Sigmoid colon (tissue), 7 donors: Measurements from ENCODE around the gene NFIB. TPM values are rescaled to one million over a fixed set of nuclear protein-coding genes. Genes with fewer than 3 reads are reported as not detected.

Source experiments
- DNase-seq: peaks from one replicate; pipeline ENCODE4 v3.0.0-alpha.2; 2019
- H3K27ac ChIP-seq, 4 donors: fragments of 200-600 bp; sonication (generic); one replicate each; pipeline ENCODE4 v1.5.1; 2016 to 2019; ENCODE audit warnings: mild to moderate bottlenecking in 1 of 4
- H3K27me3 ChIP-seq, 3 donors: fragments of 200-600 bp; sonication (generic); one replicate each; pipeline ENCODE4 v1.5.1; 2019; ENCODE audit warnings: mild to moderate bottlenecking in 1 of 3
- H3K36me3 ChIP-seq, 4 donors: fragments of 200-600 bp; sonication (generic); one replicate each; pipeline ENCODE4 v1.5.1; 2016 to 2019
- H3K4me1 ChIP-seq, 4 donors: fragments of 200-600 bp; sonication (generic); one replicate each; pipeline ENCODE4 v1.5.1; 2017 to 2019
- H3K4me3 ChIP-seq, 4 donors: fragments of 200-600 bp; sonication (generic); one replicate each; pipeline ENCODE4 v1.5.1; 2017 to 2019; ENCODE audit warnings: mild to moderate bottlenecking in 2 of 4, moderate library complexity in 1 of 4
- H3K9me3 ChIP-seq, 4 donors: fragments of 200-600 bp in 3 of 4; sonication (generic) in 3 of 4; one replicate each; pipeline versions ENCODE4 v1.5.1 to v1.6.1; 2013 to 2019
- EP300 ChIP-seq, 4 donors: sonication (generic); formaldehyde crosslinking; IDR thresholded peaks; one replicate each; pipeline ENCODE4 v1.6.1; 2017; ENCODE audit warnings: antibody characterized with exemption in 4 of 4
- POLR2A ChIP-seq, 2 donors: fragments of 450-650 bp; IDR thresholded peaks; one replicate each; pipeline ENCODE4 v1.6.1; 2016; ENCODE audit warnings: antibody characterized with exemption in 2 of 2, mild to moderate bottlenecking in 2 of 2, moderate library complexity in 2 of 2
- POLR2AphosphoS5 ChIP-seq, 4 donors: sonication (generic); formaldehyde crosslinking; IDR thresholded peaks; one replicate each; pipeline ENCODE4 v1.6.1; 2017; ENCODE audit warnings: antibody characterized with exemption in 4 of 4
- WGBS, 2 donors: extraction: QIAGEN DNeasy Blood & Tissue Kit; methylation state at CpG; one replicate each; pipeline ENCODE4 v1.1.7; 2013; 5-methylcytosine and 5-hydroxymethylcytosine counted together
- intact Hi-C: fragments of 100-400 bp; cut with DNase I; formaldehyde crosslinking; loops from one replicate; pipeline ENCODE4 v1.15.1; 2023
- polyA plus RNA-seq, 3 donors: library from polyadenylated mRNA; stranded (reverse); fragments of 200-250 nt; gene quantifications; one replicate each; pipeline ENCODE4 v1.2.3, GENCODE V29; 2013
- total RNA-seq, 4 donors: library from RNA; depleted of rRNA; stranded (reverse); fragments of >200 nt; gene quantifications; one replicate each; pipeline ENCODE4 v1.1.0, GENCODE V29; 2016
- TF ChIP-seq, protein P1 (sequence below), 4 experiments: fragments of 450-650 bp in 3 of 4; fragments of 200-600 bp in 1 of 4; IDR thresholded peaks; one replicate each; pipeline ENCODE4 v1.5.1; 2016 to 2019; ENCODE audit warnings: antibody characterized with exemption in 4 of 4, mild to moderate bottlenecking in 3 of 4, moderate library complexity in 2 of 4
- donor health status: healthy with polysubstance abuse.
- donor health status: Bipolar disorder and iron deficiency.
- donor health status: healthy.

The NFIB gene
- total and polyA plus RNA-seq, 7 donors, result 3.7 to 129 (median 45.3) TPM

- Histone ChIP-seq H3K27me3 (no peaks in the 10 kb centered on the region), H3K9me3 (no peaks in the 10 kb centered on the region), H3K36me3 (no peaks in the 10 kb centered on the region), H3K4me1 (peaks cover 0 to 47% (median 44%) of the 10 kb centered on the region in 4 donors), H3K4me3 (no peak overlapping the region), H3K27ac (peak overlapping the region; percentile 42 to 66 (median 58))
- intact Hi-C loops, result no loop called here
- TF ChIP-seq POLR2AphosphoS5 (IDR thresholded peaks at IDR 0.05) (no peak), EP300 (IDR thresholded peaks at IDR 0.05) (no peak), POLR2A (IDR thresholded peaks at IDR 0.05) (no peak)
- TF ChIP-seq, protein P1, sequence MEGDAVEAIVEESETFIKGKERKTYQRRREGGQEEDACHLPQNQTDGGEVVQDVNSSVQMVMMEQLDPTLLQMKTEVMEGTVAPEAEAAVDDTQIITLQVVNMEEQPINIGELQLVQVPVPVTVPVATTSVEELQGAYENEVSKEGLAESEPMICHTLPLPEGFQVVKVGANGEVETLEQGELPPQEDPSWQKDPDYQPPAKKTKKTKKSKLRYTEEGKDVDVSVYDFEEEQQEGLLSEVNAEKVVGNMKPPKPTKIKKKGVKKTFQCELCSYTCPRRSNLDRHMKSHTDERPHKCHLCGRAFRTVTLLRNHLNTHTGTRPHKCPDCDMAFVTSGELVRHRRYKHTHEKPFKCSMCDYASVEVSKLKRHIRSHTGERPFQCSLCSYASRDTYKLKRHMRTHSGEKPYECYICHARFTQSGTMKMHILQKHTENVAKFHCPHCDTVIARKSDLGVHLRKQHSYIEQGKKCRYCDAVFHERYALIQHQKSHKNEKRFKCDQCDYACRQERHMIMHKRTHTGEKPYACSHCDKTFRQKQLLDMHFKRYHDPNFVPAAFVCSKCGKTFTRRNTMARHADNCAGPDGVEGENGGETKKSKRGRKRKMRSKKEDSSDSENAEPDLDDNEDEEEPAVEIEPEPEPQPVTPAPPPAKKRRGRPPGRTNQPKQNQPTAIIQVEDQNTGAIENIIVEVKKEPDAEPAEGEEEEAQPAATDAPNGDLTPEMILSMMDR (IDR thresholded peaks at IDR 0.05), result no peak
- DNase-seq, result no peak
- 93 to 96% methylated on average over 4 of the region's 4 CpGs for WGBS, 2 donors
Measured at GRCh38 chr9:14221119-14221518, 92.8 kb downstream of the NFIB start.

DNA sequence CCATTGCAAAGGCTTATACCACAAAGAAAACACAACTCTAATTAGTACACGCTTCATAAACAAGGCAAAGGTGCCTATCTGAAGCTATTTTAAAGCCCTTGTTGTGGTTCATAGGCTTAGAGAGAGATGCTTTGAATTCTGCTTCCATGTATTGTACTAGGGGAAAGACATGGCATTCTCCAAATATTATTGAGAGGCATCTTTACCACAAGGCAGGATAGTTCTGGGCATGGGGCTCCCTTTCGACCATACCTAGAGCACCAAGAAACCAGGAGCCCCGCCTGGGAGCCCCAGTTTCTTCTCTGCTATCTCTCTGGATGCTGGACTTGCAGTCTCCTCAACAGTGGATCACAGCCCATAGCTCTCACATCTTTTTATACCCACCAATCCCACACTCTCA lies 93.7 kb downstream of the NFIB start:
- Histone ChIP-seq H3K4me3 (no peak overlapping the region), H3K9me3 (no peaks in the 10 kb centered on the region), H3K27ac (peak overlapping the region; percentile 23 to 66 (median 58)), H3K27me3 (no peaks in the 10 kb centered on the region), H3K36me3 (no peaks in the 10 kb centered on the region), H3K4me1 (peaks cover 0 to 54% (median 49%) of the 10 kb centered on the region in 4 donors)
- 90 to 93% methylated on average over 3 of the region's 3 CpGs for WGBS, 2 donors
- no peak for DNase-seq
- intact Hi-C loops, result no loop called here
- no peak for TF ChIP-seq EP300 (IDR thresholded peaks at IDR 0.05)
- TF ChIP-seq, protein P1 (IDR thresholded peaks at IDR 0.05), result no peak
- no peak for TF ChIP-seq POLR2A (IDR thresholded peaks at IDR 0.05)
- no peak for TF ChIP-seq POLR2AphosphoS5 (IDR thresholded peaks at IDR 0.05)

GRCh38 chr9:14219850-14220249 lies 94.1 kb downstream of the NFIB start:
- TF ChIP-seq POLR2AphosphoS5 (IDR thresholded peaks at IDR 0.05), result no peak
- TF ChIP-seq, protein P1 (IDR thresholded peaks at IDR 0.05), result no peak
- no peak for TF ChIP-seq POLR2A (IDR thresholded peaks at IDR 0.05)
- TF ChIP-seq EP300 (IDR thresholded peaks at IDR 0.05), result no peak
- WGBS, 2 donors, result 83 to 90% methylated on average over 4 of the region's 4 CpGs
- Histone ChIP-seq H3K4me1 (peaks cover 0 to 58% (median 51%) of the 10 kb centered on the region in 4 donors), H3K4me3 (no peak overlapping the region), H3K27ac (peak overlapping the region; percentile 23 to 66 (median 58)), H3K27me3 (no peaks in the 10 kb centered on the region), H3K9me3 (no peaks in the 10 kb centered on the region), H3K36me3 (no peaks in the 10 kb centered on the region)
- DNase-seq, result no peak
- intact Hi-C loops, result no loop called here

- TF ChIP-seq POLR2A (IDR thresholded peaks at IDR 0.05), result no peak
- DNase-seq, result no peak
- no peak overlapping the region for H3K4me3 ChIP-seq
- H3K36me3 ChIP-seq, result no peaks in the 10 kb centered on the region
- H3K27ac ChIP-seq, result peak overlapping the region in 2 of 4 donors; percentile 4 to 22
- H3K9me3 ChIP-seq, result no peaks in the 10 kb centered on the region
- 38 to 75% methylated on average over 1 of the region's 1 CpG for WGBS, 2 donors
- H3K4me1 ChIP-seq, result peaks cover 0 to 74% (median 57%) of the 10 kb centered on the region in 4 donors
- intact Hi-C loops, result no loop called here
- H3K27me3 ChIP-seq, result no peaks in the 10 kb centered on the region
Measured at GRCh38 chr9:14218253-14218652, 95.7 kb downstream of the NFIB start.

GRCh38 chr9:14216612-14217194 lies 97.2 kb downstream of the NFIB start:
- Histone ChIP-seq H3K36me3 (no peaks in the 10 kb centered on the region), H3K27me3 (no peaks in the 10 kb centered on the region), H3K4me3 (no peak overlapping the region), H3K9me3 (no peaks in the 10 kb centered on the region), H3K4me1 (peaks cover 0 to 82% (median 50%) of the 10 kb centered on the region in 4 donors), H3K27ac (no peak overlapping the region)
- WGBS, 2 donors, result 95 to 97% methylated on average over 1 of the region's 1 CpG
- no peak for DNase-seq
- intact Hi-C loops, result no loop called here
- no peak for TF ChIP-seq EP300 (IDR thresholded peaks at IDR 0.05)
- TF ChIP-seq, protein P1 (IDR thresholded peaks at IDR 0.05), result no peak
- TF ChIP-seq POLR2AphosphoS5 (IDR thresholded peaks at IDR 0.05), result no peak
- no peak for TF ChIP-seq POLR2A (IDR thresholded peaks at IDR 0.05)
